SK-N-MC (cell line): ENCODE data around the gene VASN.
A peak's percentile ranks its signal among the peaks of the same experiment; 100 is the strongest.

Source experiments
- DNase-seq: peaks from one replicate; pipeline ENCODE4 v3.0.0-alpha.2; 2011; ENCODE audit warnings: low read depth, low spot score
- H3K27ac ChIP-seq: fragments of 200-600 bp; sonication (generic); 2 replicates; pipeline ENCODE4 v1.5.1; 2016; ENCODE audit warnings: mixed run types
- H3K36me3 ChIP-seq: fragments of 200-600 bp; sonication (generic); 2 replicates; pipeline ENCODE4 v1.6.1; 2017; ENCODE audit warnings: antibody characterized with exemption, low read length, mixed read lengths; ENCODE audit not compliant: insufficient read depth
- H3K4me3 ChIP-seq: fragments of 200-600 bp; sonication (generic); 2 replicates; pipeline ENCODE4 v1.5.1; 2016
- H3K9ac ChIP-seq: fragments of 200-600 bp; sonication (generic); 2 replicates; pipeline ENCODE4 v1.8.0; 2017; ENCODE audit warnings: mixed run types, mixed read lengths; ENCODE audit not compliant: insufficient read length
- H3K9me3 ChIP-seq: fragments of 200-600 bp; sonication (generic); 2 replicates; pipeline ENCODE4 v1.6.1; 2017; ENCODE audit warnings: low read depth, mild to moderate bottlenecking, antibody characterized with exemption, low read length, moderate library complexity, mixed read lengths
- EZH2 ChIP-seq: fragments of 200-600 bp; sonication (generic); IDR thresholded peaks from one replicate; pipeline ENCODE4 v1.6.1; 2017; ENCODE audit warnings: antibody characterized with exemption
- FOXP2 ChIP-seq: optimal IDR thresholded peaks from 2 replicates; pipeline ENCODE3; 2011; ENCODE audit warnings: mild to moderate bottlenecking, moderate library complexity; ENCODE audit not compliant: insufficient read depth; ENCODE audit errors: extremely low read length, control extremely low read depth
- POLR2AphosphoS5 ChIP-seq: IDR thresholded peaks from 2 replicates; pipeline ENCODE4 v1.6.1; 2012; ENCODE audit warnings: mild to moderate bottlenecking, low read depth, low read length, borderline replicate concordance

Gene VASN

GRCh38 chr16:4412854-4413253 is 41.2 kb downstream of the VASN start:
- H3K27ac ChIP-seq, result no peak overlapping the region
- H3K9me3 ChIP-seq, result no peaks in the 10 kb centered on the region
- no peak overlapping the region for H3K4me3 ChIP-seq
- no peak for TF ChIP-seq POLR2AphosphoS5
- no peak for TF ChIP-seq EZH2
- TF ChIP-seq FOXP2, result no peak
- no peak for DNase-seq
- no peaks in the 10 kb centered on the region for H3K36me3 ChIP-seq
- H3K9ac ChIP-seq, result no peak overlapping the region

- Histone ChIP-seq H3K9ac (no peak overlapping the region), H3K4me3 (no peak overlapping the region)
These were observed 42.7 kb downstream of the VASN start for GRCh38 chr16:4414187-4414917.

GRCh38 chr16:4415538-4416199 is 44.0 kb downstream of the VASN start:
- no peaks in the 10 kb centered on the region for H3K36me3 ChIP-seq
- H3K9me3 ChIP-seq, result no peaks in the 10 kb centered on the region
- TF ChIP-seq POLR2AphosphoS5 (no peak), FOXP2 (no peak), EZH2 (no peak)
- no peak overlapping the region for H3K27ac ChIP-seq
- peak overlapping the region; percentile 68 for H3K9ac ChIP-seq
- peak overlapping the region; percentile 79 for H3K4me3 ChIP-seq
- DNase-seq, result no peak

More at GRCh38 chr16:4414187-4414917, 42.7 kb downstream of the VASN start:
- TF ChIP-seq FOXP2 (no peak), EZH2 (no peak), POLR2AphosphoS5 (no peak)
- no peak for DNase-seq
- Histone ChIP-seq H3K9me3 (no peaks in the 10 kb centered on the region), H3K27ac (no peak overlapping the region), H3K36me3 (no peaks in the 10 kb centered on the region)

- peak within 1 kb of the TSS; percentile 68 for H3K9ac ChIP-seq
- H3K9me3 ChIP-seq, result no peaks in the 10 kb centered on the region
- no peak within 1 kb of the TSS for H3K27ac ChIP-seq
- no peak for DNase-seq
- peak within 1 kb of the TSS; percentile 79 for H3K4me3 ChIP-seq
- no peak for TF ChIP-seq EZH2
- no peak for TF ChIP-seq FOXP2
- TF ChIP-seq POLR2AphosphoS5, result peak; percentile 42; the same call in 1 of the 2 replicates
- no peaks in the 10 kb centered on the region for H3K36me3 ChIP-seq
These were observed 44.8 kb downstream of the VASN start, which contains the start of gene CORO7 for GRCh38 chr16:4416200-4417032. CORO7 (minus strand) TSS chr16:4416596; CDS start chr16:4416518, 78 bp downstream.

- Histone ChIP-seq H3K36me3 (no peaks in the 10 kb centered on the region), H3K9me3 (no peaks in the 10 kb centered on the region), H3K4me3 (no peak overlapping the region), H3K27ac (no peak overlapping the region), H3K9ac (no peak overlapping the region)
- no peak for DNase-seq
- TF ChIP-seq POLR2AphosphoS5 (no peak), EZH2 (no peak), FOXP2 (no peak)
These were observed 47.8 kb downstream of the VASN start for GRCh38 chr16:4419402-4419959.

- Histone ChIP-seq H3K4me3 (no peak overlapping the region), H3K9me3 (no peaks in the 10 kb centered on the region), H3K27ac (no peak overlapping the region), H3K9ac (no peak overlapping the region), H3K36me3 (no peaks in the 10 kb centered on the region)
- no peak for TF ChIP-seq EZH2
- DNase-seq, result no peak
These were observed 49.0 kb downstream of the VASN start for GRCh38 chr16:4420505-4421105.

- peak within 1 kb of the TSS; percentile 100 for H3K27ac ChIP-seq
- peak within 1 kb of the TSS; percentile 99 for H3K9ac ChIP-seq
- H3K4me3 ChIP-seq, result peak within 1 kb of the TSS; percentile 98
- H3K9me3 ChIP-seq, result no peaks in the 10 kb centered on the region
- H3K36me3 ChIP-seq, result peaks cover 24% of the 10 kb centered on the region
- TF ChIP-seq POLR2AphosphoS5 (peak; percentile 83), EZH2 (no peak), FOXP2 (peak; percentile 34)
- peak; percentile 86 for DNase-seq
These were observed 53.9 kb downstream of the VASN start, which contains the start of gene DNAJA3 for GRCh38 chr16:4425378-4426020. DNAJA3 (plus strand) TSS chr16:4425868; CDS start chr16:4425882, 14 bp downstream.
